GM12892 (cell line): ENCODE measurements around the gene ADGRL2.

Experiments used
- DNase-seq: peaks from one replicate; pipeline ENCODE4 v3.0.0; 2011; ENCODE audit not compliant: insufficient read length
- FAIRE-seq: peaks from 2 replicates; lab custom pipeline; 2011; peaks lifted over from hg19 to GRCh38; lab: Jason Lieb, UNC
- POLR2A ChIP-seq: IDR thresholded peaks from 2 replicates; pipeline ENCODE4 v1.6.1; 2011; ENCODE audit warnings: low read depth, low read length, control low read depth
- POLR2AphosphoS5 ChIP-seq: IDR thresholded peaks from 2 replicates; pipeline ENCODE4 v1.6.1; 2011; ENCODE audit warnings: low read depth, low read length, control low read depth
- TAF1 ChIP-seq: IDR thresholded peaks from 2 replicates; pipeline ENCODE4 v1.6.1; 2011; ENCODE audit warnings: low read depth, mild to moderate bottlenecking, control low read depth, low read length, borderline replicate concordance

Gene ADGRL2

GRCh38 chr1:81889166-81889565 is 88.4 kb downstream of the ADGRL2 start:
- FAIRE-seq = no peak
- TF ChIP-seq POLR2A (no peak), POLR2AphosphoS5 (no peak), TAF1 (no peak)
- DNase-seq = no peak

- no peak for TF ChIP-seq TAF1
- no peak for TF ChIP-seq POLR2AphosphoS5
- TF ChIP-seq POLR2A = no peak
- FAIRE-seq (no peak), DNase-seq (no peak)
Observed at GRCh38 chr1:81894867-81895266, 94.1 kb downstream of the ADGRL2 start.

DNA sequence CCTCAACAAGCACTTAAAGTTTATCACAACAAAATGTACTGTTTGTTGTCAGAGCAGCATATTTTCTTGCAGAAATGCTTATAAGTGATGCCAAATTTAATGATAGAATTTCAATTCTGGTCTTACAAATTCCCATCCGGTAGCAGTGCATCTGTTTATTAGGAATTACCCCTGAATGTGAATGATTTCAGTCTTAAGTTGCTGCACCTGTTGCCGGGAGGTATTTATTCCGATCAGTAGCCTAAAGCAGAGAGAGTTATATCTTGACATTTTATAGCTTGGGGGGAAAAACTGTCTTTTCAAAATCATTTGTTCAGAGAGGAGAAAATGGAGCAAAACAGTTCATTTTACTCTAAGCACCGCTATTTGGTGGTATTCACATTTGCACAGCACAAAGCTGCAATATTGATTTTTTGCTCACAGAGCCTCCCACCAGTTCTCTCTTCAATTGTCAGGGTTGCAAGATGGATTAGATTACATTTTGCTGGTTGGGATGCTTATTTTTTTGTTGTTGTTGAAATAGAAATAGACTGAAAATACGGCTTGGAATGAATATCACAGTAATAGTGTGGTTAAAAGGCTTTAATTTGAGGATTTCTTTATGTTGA is 98.6 kb downstream of the ADGRL2 start:
- FAIRE-seq (no peak), DNase-seq (no peak)
- TF ChIP-seq TAF1 (no peak), POLR2AphosphoS5 (no peak), POLR2A (no peak)

DNA sequence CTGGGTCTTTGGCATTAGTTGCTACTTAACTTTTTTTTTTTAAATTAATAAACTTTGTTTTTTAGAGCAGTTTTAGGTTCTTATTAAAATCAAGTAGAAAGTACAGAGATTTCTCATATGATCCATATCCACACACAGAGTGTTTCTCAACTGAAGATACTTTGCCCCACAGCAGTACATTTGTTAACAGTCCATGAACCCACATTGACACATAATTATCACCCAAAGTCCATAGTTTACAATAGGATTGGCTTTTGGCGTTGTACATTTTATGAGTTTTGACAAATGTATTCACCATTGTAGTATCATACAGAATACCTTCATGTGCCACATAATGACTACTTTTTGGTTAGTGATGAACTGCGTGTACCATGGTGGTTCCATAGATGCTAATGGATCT is 106.8 kb downstream of the ADGRL2 start:
- FAIRE-seq (no peak), DNase-seq (no peak)
- TF ChIP-seq POLR2A = no peak
- TF ChIP-seq TAF1 = no peak
- TF ChIP-seq POLR2AphosphoS5 = no peak

DNA sequence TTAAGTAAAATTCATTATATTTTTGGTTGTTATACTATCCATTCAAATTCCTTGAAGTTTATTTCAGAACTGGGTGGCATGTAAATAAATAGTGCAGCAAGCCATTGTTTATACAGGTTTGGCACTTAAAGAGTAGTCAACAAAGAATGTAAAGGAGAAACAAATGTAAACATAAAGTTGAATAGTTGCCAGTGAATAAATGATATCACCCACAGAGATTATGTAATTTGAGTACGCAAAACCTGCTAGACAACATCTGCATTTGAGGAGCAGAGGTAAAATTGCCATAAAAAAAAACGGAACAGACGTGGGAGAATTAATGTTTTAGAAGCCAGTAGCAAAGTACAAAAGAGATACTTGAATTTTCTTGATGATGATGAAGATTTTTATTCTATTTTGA is 111.6 kb downstream of the ADGRL2 start:
- no peak for TF ChIP-seq POLR2A
- no peak for TF ChIP-seq POLR2AphosphoS5
- no peak for TF ChIP-seq TAF1
- FAIRE-seq = no peak
- no peak for DNase-seq

GRCh38 chr1:81915937-81916336 is 115.2 kb downstream of the ADGRL2 start:
- TF ChIP-seq POLR2AphosphoS5 (no peak), POLR2A (no peak), TAF1 (no peak)
- FAIRE-seq = no peak
- no peak for DNase-seq

- FAIRE-seq = no peak
- no peak for DNase-seq
- no peak for TF ChIP-seq TAF1
- TF ChIP-seq POLR2AphosphoS5 = no peak
- no peak for TF ChIP-seq POLR2A
Observed at GRCh38 chr1:81920245-81920740, 119.6 kb downstream of the ADGRL2 start.

- FAIRE-seq (no peak), DNase-seq (no peak)
- TF ChIP-seq TAF1 (no peak), POLR2AphosphoS5 (no peak), POLR2A (no peak)
Observed at GRCh38 chr1:81920886-81921285, 120.2 kb downstream of the ADGRL2 start.

- no peak for DNase-seq
- TF ChIP-seq POLR2AphosphoS5 = no peak
- no peak for TF ChIP-seq TAF1
- TF ChIP-seq POLR2A = no peak
- FAIRE-seq = no peak
Observed at GRCh38 chr1:81921344-81921743, 120.6 kb downstream of the ADGRL2 start.

DNA sequence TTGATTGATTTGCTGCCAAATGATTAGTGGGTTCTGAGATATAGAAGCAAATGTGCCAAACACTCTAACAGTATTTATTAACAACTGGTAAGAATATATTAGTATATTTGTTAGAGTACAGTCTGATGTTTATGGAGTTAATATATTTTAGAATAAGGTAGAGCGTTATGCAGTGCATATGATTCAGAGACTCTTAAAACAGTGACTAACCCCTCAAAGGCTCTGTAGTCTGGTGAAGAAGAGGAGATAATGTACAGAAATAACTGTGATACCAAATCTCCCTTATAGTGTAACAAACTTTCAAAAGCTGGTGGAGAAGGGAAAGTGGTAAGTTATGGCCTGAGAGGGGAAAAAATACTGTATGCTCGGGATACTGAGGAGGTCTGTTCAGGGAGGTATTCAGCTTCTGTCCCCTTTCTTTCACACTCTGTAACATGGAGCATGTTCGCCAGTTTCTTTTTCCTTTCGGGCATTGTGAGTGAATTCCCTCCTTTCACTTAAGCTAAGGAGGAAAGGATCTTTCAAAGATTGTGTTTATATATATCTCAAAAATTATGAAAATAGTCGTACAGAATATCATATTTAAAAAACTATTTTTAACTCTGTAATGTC is 121.2 kb downstream of the ADGRL2 start:
- no peak for TF ChIP-seq TAF1
- TF ChIP-seq POLR2AphosphoS5 = no peak
- no peak for TF ChIP-seq POLR2A
- DNase-seq (no peak), FAIRE-seq (no peak)

DNA sequence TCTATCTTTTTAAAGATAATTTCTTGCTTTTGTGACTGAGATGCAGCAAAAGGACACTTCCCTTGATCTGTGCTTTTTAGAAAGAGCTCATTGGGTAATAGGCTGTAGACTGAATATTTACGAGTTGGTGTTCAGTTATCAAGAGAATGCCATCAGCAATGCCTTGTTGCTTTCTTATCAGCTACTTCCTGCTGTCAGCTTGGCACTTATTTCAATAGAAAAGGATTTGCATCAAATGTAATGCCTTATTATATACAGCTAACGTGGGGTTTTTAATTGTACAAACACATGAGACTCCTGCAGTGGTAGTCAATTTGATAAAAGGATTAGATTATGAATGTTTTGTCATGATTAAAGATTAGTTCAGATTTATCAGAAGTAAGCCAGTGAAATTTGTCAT is 122.2 kb downstream of the ADGRL2 start:
- no peak for DNase-seq
- no peak for FAIRE-seq
- TF ChIP-seq POLR2A (no peak), TAF1 (no peak), POLR2AphosphoS5 (no peak)

DNA sequence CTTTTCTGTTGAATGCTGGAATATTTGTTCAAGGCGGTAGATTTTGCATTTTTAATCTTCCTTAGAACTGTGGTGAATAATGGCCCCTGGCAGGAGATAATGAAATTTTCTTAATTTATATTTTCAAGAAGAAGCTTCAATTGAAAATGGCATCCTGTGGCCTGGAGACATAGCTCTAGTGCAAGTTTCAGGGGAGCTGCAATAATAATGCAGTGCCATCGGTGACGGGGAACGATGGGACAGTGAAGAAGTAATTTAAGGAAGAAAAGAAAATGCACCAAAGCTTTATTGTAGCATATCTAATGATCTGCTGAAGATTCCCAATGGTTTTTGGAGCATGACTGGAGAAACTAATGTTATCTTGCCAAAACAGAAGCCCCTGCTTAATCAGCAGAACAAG is 128.4 kb downstream of the ADGRL2 start:
- no peak for FAIRE-seq
- no peak for TF ChIP-seq TAF1
- no peak for TF ChIP-seq POLR2AphosphoS5
- TF ChIP-seq POLR2A = no peak
- no peak for DNase-seq
